ENCODE results near the gene HEXD. TPM values are rescaled to one million over a fixed set of nuclear protein-coding genes. Genes with fewer than 3 reads are reported as not detected.

HEXD gene
- total RNA-seq = 8.2 and 10.0 TPM in 2 replicates

GRCh38 chr17:82418001-82418986 lies at the start of gene HEXD, which contains the start of gene OGFOD3:
Gene HEXD, plus strand, starts transcription at chr17:82418347. Its CDS starts 1,453 bp downstream, at chr17:82419800.
Gene OGFOD3, minus strand, starts transcription at chr17:82418586. Its CDS starts 101 bp downstream, at chr17:82418485.

GRCh38 chr17:82371333-82372248 lies 46.6 kb upstream of the HEXD start, which contains the start of gene UTS2R:
Gene UTS2R, plus strand, starts transcription at chr17:82371765. Its CDS starts 2,560 bp downstream, at chr17:82374325.

GRCh38 chr17:82450357-82451106 lies 32.4 kb downstream of the HEXD start, which contains the start of gene CYBC1:
Gene CYBC1, minus strand, starts transcription at chr17:82450752. Its CDS starts 1,498 bp downstream, at chr17:82449254.

GRCh38 chr17:82458179-82458884 lies 40.2 kb downstream of the HEXD start, which contains the start of gene NARF:
Gene NARF, plus strand, starts transcription at chr17:82458741. Its CDS starts 63 bp downstream, at chr17:82458804.

Other genes starting within 250 kb of the HEXD start
- gene CCDC57, start 205.5 kb upstream of the HEXD start, total RNA-seq = 10.6 and 13.9 TPM in 2 replicates
- gene SLC16A3, start 189.3 kb upstream of the HEXD start, total RNA-seq = 131 and 277 TPM in 2 replicates
- gene CSNK1D, start 144.6 kb upstream of the HEXD start, total RNA-seq = 32.6 and 44.1 TPM in 2 replicates
- gene CD7, start 100.7 kb upstream of the HEXD start, total RNA-seq = not detected in 2 replicates
- gene SECTM1, start 84.6 kb upstream of the HEXD start, total RNA-seq = 8.1 and 20.5 TPM in 2 replicates
- not detected in 2 replicates for gene TEX19, start 59.1 kb upstream of the HEXD start, total RNA-seq
- gene UTS2R, start 46.6 kb upstream of the HEXD start, total RNA-seq = not detected in 2 replicates
- 29.2 and 34.5 TPM in 2 replicates for gene OGFOD3, start 239 bp downstream of the HEXD start, total RNA-seq
- gene CYBC1, start 32.4 kb downstream of the HEXD start, total RNA-seq = 47.7 and 54.1 TPM in 2 replicates
- 49.9 and 59.3 TPM in 2 replicates for gene NARF, start 40.4 kb downstream of the HEXD start, total RNA-seq
- gene FOXK2, start 101.4 kb downstream of the HEXD start, total RNA-seq = 44.1 and 52.1 TPM in 2 replicates
- 77.4 and 105 TPM in 2 replicates for gene WDR45B, start 230.1 kb downstream of the HEXD start, total RNA-seq